ENCODE data around the gene NKX2-4.
"Not testable (repeated sequence)": the region's sequence is repeated elsewhere in the genome, so short reads cannot be mapped to it uniquely, and the experiment has no call there.

Gene NKX2-4
- long read RNA-seq, donor 1 = 0 reads
- long read RNA-seq, donor 2 = 0 reads
- long read RNA-seq, donor 3 = 0 reads
- long read RNA-seq, donor 4 = 0 reads
- long read RNA-seq, donor 5 = 0 reads
- long read RNA-seq, donor 6 = 0 reads
- long read RNA-seq, donor 7 = 0 reads
- long read RNA-seq, donor 8 = 0 reads

GRCh38 chr20:21397341-21398108, at the start of gene NKX2-4:
Gene NKX2-4 (minus strand): TSS chr20:21397526. CDS start chr20:21397399, 127 bp downstream.
- peak; percentile 62 for DNase-seq

- no peak for DNase-seq
Observed at GRCh38 chr20:21437816-21438215, 40.5 kb upstream of the NKX2-4 start.

GRCh38 chr20:21437248-21437647, 39.9 kb upstream of the NKX2-4 start:
- DNase-seq = no peak

GRCh38 chr20:21436205-21436604, 38.9 kb upstream of the NKX2-4 start:
- no peak for DNase-seq

GRCh38 chr20:21435576-21435975, 38.2 kb upstream of the NKX2-4 start:
- DNase-seq = no peak

- no peak for DNase-seq
Observed at GRCh38 chr20:21433329-21433890, 36.1 kb upstream of the NKX2-4 start.

- no peak for DNase-seq
Observed at GRCh38 chr20:21432911-21433310, 35.6 kb upstream of the NKX2-4 start.

GRCh38 chr20:21430020-21430419, 32.7 kb upstream of the NKX2-4 start:
- peak; percentile 13 for DNase-seq

- DNase-seq = no peak
Observed at GRCh38 chr20:21424846-21425245, 27.5 kb upstream of the NKX2-4 start.

- DNase-seq = not testable (repeated sequence)
Observed at GRCh38 chr20:21423712-21424111, 26.4 kb upstream of the NKX2-4 start.

- DNase-seq = no peak
Observed at GRCh38 chr20:21421601-21422236, 24.4 kb upstream of the NKX2-4 start.

- not testable (repeated sequence) for DNase-seq
Observed at GRCh38 chr20:21419147-21419546, 21.8 kb upstream of the NKX2-4 start.

- DNase-seq = not testable (repeated sequence)
Observed at GRCh38 chr20:21413996-21414395, 16.7 kb upstream of the NKX2-4 start.

- DNase-seq = no peak
Observed at GRCh38 chr20:21411725-21412124, 14.4 kb upstream of the NKX2-4 start.

- DNase-seq = no peak
Observed at GRCh38 chr20:21399005-21399475, 1.7 kb upstream of the NKX2-4 start.

GRCh38 chr20:21398109-21399004, 1.0 kb upstream of the NKX2-4 start:
- peak; percentile 38 for DNase-seq

GRCh38 chr20:21396599-21397340, 556 bp downstream of the NKX2-4 start:
- DNase-seq = peak; percentile 45

GRCh38 chr20:21395666-21396598, 1.4 kb downstream of the NKX2-4 start:
- peak; percentile 88 for DNase-seq

- DNase-seq = no peak
Observed at GRCh38 chr20:21395051-21395665, 2.2 kb downstream of the NKX2-4 start.

- no peak for DNase-seq
Observed at GRCh38 chr20:21394551-21394950, 2.8 kb downstream of the NKX2-4 start.
